Measurements from ENCODE around the gene MACROH2A1.
"Not testable (repeated sequence)": the region's sequence is repeated elsewhere in the genome, so short reads cannot be mapped to it uniquely, and the experiment has no call there.

The MACROH2A1 gene

DNA sequence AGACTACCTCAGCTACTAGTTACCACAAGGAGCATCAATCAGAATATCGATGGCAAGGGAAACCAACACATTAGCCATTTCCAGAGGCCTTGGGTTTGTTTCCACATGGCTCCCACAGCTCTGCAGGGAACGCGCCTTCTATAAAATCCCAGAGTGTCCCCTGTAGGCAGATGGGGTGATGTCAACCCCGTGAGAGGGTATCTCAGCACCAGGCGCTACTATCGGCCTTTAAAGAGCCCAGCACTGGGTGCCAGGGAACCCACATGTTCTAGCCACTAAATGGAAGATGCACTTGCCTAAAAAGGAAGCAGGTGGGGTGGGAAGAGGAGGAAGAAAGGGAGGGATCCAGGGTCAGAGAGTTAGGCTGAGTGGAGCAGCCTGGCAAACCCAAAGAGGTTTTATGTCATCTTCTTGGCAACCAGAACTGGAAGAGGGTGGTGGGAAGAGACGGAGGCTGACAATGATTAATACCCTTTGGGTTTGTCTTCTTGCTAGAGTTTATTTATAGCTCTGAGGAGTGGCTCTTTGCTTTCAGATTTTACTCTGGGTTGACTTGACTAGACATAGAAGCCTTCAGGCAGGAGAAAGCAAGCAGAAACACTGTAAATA is 19.9 kb downstream of the MACROH2A1 start:
- DNase-seq (ENCODE audit: low read depth in 2 of 3, low spot score in 2 of 3): no peak

DNA sequence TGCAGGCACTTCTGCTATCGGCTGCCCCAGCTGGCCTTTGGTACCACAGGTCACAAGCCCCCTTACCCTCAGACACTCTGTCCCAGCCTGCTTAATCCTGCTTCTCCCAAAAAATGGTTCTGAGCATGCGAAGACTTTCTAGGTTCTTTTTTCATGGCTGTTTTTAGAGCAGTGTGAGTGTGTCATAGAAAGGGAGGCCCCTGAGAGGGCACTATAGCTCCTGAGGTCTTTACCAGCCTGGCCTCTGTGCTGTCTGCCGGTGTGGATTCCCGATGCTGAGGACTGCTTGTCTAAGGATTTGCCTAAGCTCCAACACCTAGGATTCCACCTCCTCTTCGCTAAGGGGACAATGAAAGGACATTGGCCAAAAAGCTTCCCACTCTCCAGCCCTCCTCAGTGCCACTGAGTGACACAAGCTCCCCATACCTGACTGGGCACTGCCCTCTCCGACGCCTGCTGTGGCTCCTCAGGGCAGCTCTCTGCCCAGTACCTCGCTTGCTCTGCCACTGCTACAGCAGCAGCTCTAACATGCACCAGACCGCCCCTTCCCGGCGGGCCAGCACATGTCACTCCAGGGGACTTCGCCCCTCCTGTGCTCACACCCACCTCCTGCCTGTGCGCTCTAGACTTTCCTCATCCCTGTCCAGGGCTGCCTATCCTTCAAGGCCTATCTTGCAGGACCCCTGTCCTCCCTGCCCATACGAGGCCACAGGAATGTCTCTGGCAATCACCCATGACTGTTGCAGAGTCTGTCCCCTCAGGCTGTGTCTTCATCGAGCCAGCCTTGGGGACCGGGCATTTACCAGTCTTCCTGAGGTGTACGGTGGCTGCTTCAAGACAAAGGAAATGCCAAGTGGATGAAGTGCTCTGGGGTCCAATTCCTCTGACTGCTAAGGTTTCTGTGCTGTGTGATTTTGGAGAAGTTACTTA is 21.0 kb downstream of the MACROH2A1 start:
- no peak for DNase-seq (ENCODE audit: low read depth in 2 of 3, low spot score in 2 of 3)

- DNase-seq (ENCODE audit: low read depth in 2 of 3, low spot score in 2 of 3): no peak
These were observed 21.9 kb downstream of the MACROH2A1 start for GRCh38 chr5:135376961-135377624.

- DNase-seq (ENCODE audit: low read depth in 2 of 3, low spot score in 2 of 3): no peak
These were observed 23.8 kb downstream of the MACROH2A1 start for GRCh38 chr5:135375040-135375793.

GRCh38 chr5:135373736-135374515 is 25.1 kb downstream of the MACROH2A1 start:
- no peak for DNase-seq (ENCODE audit: low read depth in 2 of 3, low spot score in 2 of 3)

DNA sequence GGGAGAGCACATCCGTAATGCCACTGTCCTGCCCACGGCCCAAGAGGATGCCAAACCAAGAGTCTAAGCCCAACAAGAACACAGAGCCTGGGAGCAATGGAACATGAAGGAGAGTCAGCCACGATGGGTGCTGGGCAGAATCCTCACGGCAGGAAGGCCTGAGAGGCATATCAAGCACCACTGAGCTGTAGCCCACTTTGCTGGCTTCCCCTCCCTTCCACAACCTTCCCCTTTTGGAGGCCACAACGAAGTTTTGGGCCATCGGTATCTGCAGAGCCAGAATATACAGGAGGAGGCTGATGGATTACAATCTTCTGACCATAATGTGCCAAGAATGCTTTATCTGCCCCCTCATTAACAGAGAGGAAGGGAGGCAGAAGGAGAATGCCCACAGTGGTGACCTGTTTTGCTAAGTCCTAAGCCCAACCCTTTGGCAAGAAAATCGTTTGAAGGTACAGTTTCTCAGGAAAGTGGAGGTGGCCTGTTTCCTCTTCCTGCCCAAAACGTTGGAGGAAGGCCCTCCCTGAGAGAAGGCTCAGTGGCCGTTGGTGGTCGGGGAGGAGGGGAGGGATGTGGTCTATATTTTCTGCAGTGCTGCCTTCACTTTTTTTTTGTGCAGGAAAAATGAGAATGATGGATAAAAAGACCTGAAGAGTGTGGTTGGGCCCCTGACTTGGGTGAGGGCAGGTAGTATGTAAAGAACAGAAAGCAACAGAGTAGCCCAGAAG is 26.2 kb downstream of the MACROH2A1 start:
- DNase-seq (ENCODE audit: low read depth in 2 of 3, low spot score in 2 of 3): no peak

GRCh38 chr5:135371622-135372232 is 27.3 kb downstream of the MACROH2A1 start:
- DNase-seq (ENCODE audit: low read depth in 2 of 3, low spot score in 2 of 3): no peak

DNA sequence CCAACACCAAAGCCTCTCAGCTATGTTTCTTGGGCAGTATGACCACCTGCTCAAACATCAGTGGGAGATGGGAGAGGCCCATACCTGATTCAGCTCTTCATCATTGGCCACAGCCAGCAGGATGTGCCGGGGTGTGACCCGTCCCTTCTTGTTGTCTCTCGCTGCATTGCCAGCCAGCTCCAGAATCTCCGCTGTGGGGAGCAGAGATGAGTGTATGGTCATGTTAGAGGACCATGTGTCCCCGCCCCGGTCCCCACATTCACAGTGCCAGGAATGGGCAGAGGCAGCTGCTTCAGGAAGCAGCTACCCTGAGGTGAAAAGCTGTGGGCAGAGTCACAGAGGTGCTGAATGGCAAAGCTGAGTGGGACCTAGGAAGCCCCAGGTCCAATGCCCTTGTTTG is 29.1 kb downstream of the MACROH2A1 start:
- DNase-seq (ENCODE audit: low read depth in 2 of 3, low spot score in 2 of 3): no peak

DNA sequence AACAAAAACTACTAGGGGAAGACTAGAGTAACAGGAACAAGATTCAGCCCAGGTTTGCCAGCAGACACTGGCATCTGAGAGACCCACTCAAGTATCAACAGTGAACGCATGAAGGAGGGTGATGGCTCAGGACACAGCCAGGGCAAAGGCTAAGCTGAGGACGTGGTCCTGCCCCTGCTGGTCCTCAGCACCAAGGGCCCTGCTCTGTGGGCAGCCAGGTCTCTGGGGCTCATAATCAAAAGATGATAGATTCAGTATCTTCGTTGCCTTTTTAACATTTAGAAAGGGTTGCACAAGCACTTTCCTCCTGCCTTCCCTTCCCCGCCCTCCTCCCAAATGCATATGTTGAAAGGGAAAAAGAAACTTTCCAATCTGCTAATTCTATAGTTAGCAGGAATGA is 31.5 kb downstream of the MACROH2A1 start:
- no peak for DNase-seq (ENCODE audit: low read depth in 2 of 3, low spot score in 2 of 3)

- DNase-seq (ENCODE audit: low read depth in 2 of 3, low spot score in 2 of 3): no peak
These were observed 32.0 kb downstream of the MACROH2A1 start for GRCh38 chr5:135367076-135367475.

DNA sequence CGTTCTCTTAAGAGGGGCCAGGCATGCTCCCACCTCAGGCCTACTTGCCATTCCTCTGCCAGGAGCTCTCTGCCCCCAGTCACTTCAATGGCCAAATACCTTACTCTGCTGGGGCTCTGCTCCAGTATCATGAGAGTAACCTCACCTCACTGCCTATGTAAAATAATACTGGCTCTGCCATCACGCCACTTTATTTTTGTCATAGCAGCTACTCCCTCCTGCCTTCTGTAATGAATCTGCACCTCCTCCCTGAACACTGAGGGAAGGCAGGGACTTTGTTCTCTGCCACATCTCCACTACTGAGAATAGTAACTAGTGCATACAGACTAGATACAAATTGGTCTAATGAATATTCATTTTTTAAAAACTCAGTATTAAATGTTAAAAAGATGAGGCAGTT is 33.8 kb downstream of the MACROH2A1 start:
- DNase-seq (ENCODE audit: low read depth in 2 of 3, low spot score in 2 of 3): no peak

GRCh38 chr5:135364421-135365262 is 34.4 kb downstream of the MACROH2A1 start:
- no peak for DNase-seq (ENCODE audit: low read depth in 2 of 3, low spot score in 2 of 3)

GRCh38 chr5:135363342-135363741 is 35.7 kb downstream of the MACROH2A1 start:
- DNase-seq (ENCODE audit: low read depth in 2 of 3, low spot score in 2 of 3): not testable (repeated sequence)

- DNase-seq (ENCODE audit: low read depth in 2 of 3, low spot score in 2 of 3): no peak
These were observed 36.9 kb downstream of the MACROH2A1 start for GRCh38 chr5:135362102-135362501.

DNA sequence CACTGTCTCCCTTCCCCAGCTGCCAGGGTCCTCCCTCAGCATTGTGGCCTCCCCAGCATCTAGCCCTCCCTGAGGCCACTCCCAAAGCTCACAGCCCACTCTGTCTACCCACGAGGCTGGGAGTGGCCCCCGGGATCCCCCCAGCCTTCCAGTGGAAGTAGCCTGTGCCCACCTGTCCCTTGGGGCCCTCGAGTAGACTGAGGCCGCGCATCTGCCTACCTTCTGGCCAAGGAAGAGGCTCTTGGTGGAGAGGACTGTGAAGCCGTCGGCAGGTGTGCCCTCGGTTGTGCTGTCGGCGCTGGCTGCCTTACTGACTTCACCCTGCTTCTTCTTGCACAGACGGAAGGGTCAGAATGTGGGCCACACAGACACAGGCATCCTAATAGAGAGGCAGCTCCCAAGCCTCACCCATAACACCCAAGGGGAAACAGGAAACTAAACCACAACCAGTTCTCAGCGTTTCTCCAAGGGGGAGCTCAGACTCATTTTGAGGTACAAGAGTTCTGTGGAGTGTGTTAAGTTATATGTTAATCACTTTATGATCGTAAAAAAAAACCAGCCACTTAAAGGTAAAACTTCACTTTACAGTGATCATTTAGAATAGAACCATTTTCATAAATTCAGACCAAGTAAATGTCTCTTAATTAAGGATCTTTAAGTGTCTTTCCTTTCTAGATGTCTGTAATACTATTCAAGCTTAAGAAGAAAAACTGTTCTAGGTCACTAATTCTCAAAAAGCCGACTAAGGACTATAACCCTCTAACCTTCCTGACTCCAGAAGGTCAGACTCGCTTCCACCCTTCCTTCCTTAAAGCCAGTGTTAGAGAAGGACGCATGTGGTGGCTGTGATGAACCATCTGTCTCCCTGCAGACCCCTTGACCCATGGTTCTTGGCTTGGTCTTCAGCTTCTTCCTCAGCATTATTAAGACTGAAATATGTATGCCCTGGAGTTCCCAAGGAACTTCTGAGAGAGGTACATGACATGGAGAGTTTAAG is 38.5 kb downstream of the MACROH2A1 start:
- DNase-seq (ENCODE audit: low read depth in 2 of 3, low spot score in 2 of 3): no peak

- DNase-seq (ENCODE audit: low read depth in 2 of 3, low spot score in 2 of 3): no peak
These were observed 39.5 kb downstream of the MACROH2A1 start for GRCh38 chr5:135359374-135360165.

Measured in activated CD8-positive, alpha-beta memory T cell treated with anti-CD3 and anti-CD28 coated beads for 48 hours (primary cell).